Measurements from ENCODE around the gene BRINP3.

BRINP3 gene

DNA sequence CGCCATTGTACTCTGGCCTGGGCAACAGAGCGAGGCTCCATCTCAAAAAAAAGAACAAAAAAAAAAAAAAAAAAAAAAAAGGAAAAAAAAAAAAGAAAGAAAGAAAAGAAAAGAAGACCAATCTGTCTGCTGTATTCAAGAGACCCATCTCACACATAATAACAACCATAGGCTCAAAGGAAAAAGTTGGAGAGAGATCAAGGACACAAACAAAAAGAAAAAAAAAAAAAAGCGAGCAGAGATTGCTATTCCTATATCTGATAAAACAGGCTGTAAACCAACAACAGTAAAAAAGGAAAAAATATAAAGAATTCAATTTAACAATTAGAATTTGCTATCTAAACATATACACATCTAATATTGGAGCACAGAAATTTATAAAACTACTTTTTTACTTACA, 150.4 kb downstream of the BRINP3 start:
- no peak for DNase-seq (ENCODE audit: low read depth in 3 of 3, low spot score in 1 of 3)

DNA sequence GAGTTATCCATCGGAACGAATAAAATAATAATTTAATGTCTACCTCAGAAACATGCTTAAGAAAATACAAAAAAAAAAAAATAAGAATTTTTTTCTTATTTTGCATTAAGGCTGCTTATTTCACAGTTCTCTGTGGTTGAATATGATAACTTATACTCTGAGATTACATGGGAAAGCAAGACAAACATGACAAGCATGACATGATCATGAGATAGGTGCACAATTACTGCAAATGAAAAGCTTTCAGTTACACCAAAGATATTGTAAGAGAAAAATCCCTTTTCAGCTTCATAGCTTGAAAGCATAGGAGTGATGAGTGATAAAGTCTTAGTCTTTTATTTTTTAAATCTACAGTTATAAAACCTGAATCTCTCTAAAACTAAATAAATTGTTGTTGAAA, 154.1 kb downstream of the BRINP3 start:
- no peak for DNase-seq (ENCODE audit: low read depth in 3 of 3, low spot score in 1 of 3)

DNA sequence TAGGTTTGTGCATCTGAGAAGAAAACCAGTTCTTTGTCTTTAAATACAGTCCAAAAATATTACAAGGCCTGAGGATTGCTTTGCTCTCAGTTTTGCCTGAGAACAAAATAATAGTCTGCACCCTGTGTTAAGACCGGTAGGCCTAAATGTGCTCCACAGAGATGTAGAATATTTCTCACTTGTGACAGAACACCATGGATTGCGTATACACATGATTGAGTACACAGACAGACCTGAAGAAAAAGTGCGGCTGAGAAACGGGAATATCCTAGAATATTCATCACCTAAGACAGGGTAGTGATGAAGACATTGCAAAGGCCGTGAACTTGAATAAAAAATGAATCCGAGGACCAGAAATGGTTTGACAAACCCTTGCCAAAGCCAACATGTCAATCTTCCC, 155.4 kb downstream of the BRINP3 start:
- DNase-seq (ENCODE audit: low read depth in 3 of 3, low spot score in 1 of 3), result no peak

DNA sequence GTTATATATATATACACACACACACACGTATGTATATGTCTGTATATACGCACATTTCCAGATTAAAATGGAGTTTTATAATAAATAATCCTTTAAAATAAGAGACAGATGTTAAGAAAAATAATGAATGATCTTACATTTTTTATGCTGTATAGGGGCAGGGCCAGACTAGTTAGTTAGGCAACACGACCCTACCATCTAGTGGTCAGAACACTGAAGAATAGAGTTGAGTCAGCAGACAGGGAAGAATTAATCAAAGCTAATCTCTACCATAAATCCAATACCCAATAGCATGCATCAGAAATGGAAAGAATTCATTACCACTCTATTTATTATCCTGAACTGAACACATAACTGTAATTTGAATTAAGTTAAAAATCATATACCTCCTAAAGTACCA, 156.7 kb downstream of the BRINP3 start:
- DNase-seq (ENCODE audit: low read depth in 3 of 3, low spot score in 1 of 3), result no peak

DNA sequence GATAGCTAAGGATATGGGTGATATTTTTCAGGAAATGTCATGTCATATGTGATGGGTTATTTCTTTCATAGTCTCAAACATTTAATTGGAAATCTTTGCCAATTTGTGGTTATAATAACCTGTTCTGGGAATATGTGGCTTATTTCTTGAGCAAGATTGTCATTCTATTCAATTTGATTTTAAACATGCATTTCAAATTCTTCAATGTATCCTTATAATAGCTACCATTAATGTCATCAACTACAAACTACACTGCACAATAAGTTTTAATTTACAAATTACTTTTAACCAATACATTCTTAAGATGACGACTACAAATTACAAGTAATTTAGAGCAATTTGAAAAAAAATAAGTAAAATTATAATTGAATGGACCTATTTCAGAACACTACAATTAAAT, 164.9 kb downstream of the BRINP3 start:
- DNase-seq (ENCODE audit: low read depth in 3 of 3, low spot score in 1 of 3), result no peak

DNA sequence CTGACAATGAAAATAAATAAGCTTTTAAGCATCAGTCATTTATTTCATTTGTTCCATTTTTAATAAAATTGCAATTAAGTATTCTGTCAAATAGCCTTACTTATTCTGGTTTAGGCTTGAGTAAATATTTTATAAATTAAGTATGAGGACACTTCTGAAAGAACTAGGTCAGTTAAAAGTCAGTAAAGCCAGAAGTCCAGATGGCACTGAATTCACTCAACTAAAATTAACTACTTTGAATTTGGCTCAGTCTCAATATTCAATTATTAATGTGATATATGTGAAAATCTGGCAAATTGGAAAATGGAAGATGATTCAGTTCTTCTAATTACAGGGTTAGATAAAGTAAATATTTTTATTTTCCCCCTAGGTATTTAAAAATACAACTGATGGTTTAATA, 174.2 kb downstream of the BRINP3 start:
- no peak for DNase-seq (ENCODE audit: low read depth in 3 of 3, low spot score in 1 of 3)

DNA sequence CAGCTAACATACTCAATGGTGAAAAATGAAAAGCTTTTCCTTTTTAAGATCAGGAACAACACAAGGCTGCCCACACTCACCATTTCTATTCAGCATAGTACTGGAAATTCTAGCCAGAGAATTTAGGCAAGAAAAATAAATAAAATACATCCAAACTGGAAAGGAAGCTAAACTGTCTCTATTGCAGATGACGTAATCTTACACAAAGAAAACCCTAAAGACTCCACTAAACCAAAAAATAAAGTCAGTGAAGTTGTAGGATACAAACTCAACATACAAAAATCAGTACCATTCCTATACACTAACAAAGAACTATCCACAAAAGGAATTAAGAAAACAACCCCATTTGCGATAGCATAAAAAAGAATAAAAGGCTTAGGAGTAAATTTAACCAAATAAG, 181.2 kb downstream of the BRINP3 start:
- DNase-seq (ENCODE audit: low read depth in 3 of 3, low spot score in 1 of 3), result no peak

DNA sequence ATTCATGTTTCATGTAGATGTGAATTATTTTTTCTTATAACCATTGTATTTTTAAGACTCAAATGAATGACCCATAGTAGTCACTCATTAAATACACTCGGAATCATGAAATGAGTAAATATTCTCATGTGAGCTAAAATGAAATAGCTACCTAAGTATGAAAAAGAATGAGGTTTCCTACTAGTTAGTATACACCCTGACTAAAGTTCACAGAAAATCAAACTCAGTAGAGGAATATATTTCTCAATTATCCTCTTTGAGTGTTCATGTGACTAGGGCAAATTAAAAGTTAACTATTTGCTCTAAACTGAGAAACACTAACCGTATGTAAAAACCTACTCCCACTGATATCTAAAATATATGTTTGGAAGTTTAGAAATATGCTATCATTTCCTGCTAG, 187.8 kb downstream of the BRINP3 start:
- no peak for DNase-seq (ENCODE audit: low read depth in 3 of 3, low spot score in 1 of 3)

DNA sequence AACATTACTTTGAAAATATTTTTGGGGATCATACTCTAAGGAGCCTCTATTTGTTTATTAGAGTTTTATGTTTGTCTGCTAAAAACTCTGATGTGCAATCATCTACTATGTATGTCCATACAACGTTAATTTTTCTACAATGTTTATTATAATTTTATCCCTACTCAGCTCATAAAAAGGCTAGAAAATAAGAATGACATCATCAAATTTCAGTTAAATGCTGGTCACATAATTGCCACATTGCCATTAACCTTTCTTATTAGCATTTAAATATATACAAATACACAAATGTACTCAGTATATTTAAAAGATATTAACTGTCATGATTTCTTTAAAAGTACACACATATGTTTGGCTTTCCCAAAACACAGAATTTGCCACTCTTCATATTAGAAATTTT, 191.6 kb downstream of the BRINP3 start:
- DNase-seq (ENCODE audit: low read depth in 3 of 3, low spot score in 1 of 3), result no peak

DNA sequence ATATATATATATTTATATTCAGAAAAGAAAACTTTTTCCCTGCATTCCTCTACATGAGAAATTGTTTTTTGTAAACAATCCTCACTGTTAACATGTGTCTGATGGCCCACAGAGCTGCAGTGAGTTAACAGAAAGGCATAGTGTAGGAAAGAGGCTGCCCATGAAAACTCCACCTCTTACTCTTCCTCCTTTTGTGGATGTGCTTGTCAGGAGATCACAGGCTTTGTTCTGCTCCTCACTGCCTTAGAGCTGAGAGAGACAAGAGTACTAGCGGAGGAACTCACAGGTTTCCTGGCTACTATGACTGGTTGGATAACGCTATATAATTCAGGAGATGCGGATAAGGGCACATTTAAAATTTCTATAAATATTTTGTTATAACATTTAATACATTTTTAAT, 200.6 kb downstream of the BRINP3 start:
- no peak for DNase-seq (ENCODE audit: low read depth in 3 of 3, low spot score in 1 of 3)

DNA sequence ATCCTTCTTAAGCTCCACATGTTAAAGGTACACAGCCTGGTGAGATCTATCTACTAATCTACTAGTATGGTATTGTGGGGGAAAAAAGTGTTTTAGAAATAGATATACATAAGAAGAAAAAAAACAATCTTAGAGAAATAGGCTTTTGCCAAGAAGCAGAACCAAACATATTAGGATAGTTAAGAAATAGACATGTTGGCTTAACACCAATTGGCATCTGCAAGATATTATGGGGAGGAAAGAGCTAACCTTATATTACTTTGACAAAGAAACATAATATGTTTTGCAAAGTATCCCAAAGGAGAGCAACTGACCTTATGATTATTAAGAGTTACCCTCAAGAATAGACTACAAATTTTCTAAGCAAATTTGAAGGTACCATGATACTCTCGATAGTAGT, 202.9 kb downstream of the BRINP3 start:
- no peak for DNase-seq (ENCODE audit: low read depth in 3 of 3, low spot score in 1 of 3)

DNA sequence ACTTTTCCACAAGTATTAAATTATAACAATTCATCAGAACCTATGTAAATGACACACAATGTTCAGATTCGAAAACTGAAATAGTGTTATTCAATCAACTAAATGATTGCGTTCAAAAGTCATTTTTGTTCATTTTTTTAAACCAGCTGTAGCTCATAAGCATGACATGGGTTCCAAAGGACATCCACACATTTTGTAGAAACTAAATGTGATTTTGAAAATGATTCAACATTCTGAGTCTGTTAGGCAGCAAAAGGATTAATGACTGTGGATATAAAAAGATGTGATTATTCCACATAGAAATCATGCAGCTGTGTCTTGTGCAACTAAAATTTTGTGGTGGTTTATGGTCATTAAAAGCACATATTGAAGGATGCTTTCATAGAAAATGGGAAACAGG, 204.5 kb downstream of the BRINP3 start:
- no peak for DNase-seq (ENCODE audit: low read depth in 3 of 3, low spot score in 1 of 3)

DNA sequence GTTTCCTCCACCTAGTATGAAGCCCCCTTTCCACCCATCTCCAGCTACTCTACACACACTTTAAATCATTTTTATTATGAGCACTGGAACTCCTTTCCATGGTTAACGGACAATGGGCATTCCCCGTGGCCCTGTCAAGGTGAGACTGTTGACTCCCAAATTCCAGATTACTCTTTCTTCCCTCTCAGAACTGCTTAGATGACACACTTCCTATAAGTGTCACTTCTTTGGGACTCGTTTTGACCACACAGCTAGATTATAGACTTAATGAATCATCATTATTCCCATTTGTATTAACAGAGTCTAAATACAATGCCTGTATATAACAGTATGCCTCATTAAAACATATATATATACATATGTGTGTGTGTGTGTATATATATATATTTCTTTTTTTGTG, 215.1 kb downstream of the BRINP3 start:
- DNase-seq (ENCODE audit: low read depth in 3 of 3, low spot score in 1 of 3), result no peak

DNA sequence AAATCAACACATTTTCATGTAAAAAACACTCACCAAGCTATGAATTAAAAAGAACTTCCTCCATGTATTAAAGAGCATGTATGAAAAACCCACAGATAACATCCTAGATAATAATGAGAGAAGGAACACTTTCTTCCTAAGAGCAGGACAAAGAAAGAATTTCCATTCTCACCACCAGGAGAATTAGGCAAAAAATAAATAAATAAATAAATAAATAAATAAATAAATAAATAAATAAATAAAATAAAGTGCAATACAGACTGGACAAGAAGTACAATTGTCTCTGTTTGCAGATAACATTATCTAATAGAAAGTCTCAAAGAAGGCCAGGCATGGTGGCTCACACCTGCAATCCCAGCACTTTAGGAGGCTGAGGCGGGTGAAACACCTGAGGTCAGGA, 218.2 kb downstream of the BRINP3 start:
- no peak for DNase-seq (ENCODE audit: low read depth in 3 of 3, low spot score in 1 of 3)

DNA sequence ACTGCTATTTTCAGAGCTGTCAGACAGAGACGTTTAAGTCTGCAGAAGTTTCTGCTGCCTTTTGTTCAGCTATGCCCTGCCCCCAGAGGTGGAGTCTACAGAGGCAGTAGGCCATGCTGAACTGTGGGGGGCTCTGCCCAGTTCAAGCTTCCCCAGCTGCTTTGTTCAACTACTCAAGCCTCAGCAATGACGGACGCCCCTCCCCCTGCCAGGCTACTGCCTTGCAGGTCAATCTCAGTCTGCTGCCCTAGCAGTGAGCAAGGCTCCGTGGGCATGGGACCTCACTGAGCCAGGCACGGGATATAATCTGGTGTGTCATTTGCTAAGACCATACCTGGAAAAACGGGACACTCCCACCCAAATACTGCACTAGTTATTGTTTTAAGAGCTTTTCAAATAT, 219.7 kb downstream of the BRINP3 start:
- DNase-seq (ENCODE audit: low read depth in 3 of 3, low spot score in 1 of 3), result no peak

DNA sequence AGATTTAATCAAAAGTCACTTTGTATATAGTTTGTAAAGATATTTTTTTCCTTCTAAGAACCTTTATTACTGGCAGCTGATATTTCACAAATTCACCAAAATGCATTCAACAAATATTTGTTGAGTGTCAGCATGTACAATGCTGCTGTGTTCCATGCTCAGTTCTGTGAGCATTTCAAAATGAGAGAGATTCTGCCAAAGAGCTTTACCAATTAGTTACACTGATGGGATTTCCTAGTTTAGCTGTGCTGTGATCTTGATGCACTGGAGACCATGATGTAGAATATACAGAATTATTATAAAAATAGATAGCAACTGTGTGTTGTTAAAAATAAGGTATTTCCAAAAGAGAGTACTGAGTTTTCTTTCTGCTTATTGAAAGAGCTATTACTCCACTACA, 225.6 kb downstream of the BRINP3 start:
- no peak for DNase-seq (ENCODE audit: low read depth in 3 of 3, low spot score in 1 of 3)

DNA sequence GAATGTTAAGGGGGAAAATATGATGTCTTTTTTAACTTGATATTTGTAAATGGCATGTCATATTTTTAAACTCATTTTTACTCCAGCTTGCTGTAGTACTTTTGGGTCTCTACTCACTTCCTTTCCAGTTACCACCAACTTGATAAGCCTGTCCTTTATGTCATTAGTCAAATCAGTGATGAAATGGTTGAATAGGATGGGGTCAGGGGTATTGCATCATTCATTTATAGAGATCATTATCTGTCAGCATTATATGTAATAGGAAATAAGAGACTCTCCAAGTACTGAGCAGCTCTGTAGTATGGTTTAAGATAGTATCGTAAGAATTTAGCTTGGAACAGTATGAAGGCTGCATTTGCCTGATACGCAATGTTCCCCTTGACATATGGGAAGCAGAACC, 227.3 kb downstream of the BRINP3 start:
- DNase-seq (ENCODE audit: low read depth in 3 of 3, low spot score in 1 of 3), result no peak

DNA sequence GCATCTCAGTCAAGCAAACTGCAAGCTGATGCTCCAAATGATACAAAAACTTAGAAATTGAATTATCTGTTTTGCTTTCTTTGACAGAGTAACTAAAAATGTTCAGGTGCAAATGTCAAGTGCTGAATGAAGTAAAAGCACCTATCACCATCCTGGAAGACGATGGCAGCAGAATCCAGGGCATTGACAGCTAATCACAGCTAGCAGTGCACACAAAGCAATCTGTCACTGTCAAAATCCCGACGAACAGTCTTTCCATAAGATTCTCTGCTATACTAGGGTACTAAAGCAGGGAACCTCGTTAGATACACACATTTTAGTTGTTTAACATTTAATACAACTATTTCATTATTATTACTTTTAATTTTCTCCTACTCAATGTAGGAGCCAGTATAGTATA, 233.3 kb downstream of the BRINP3 start:
- no peak for DNase-seq (ENCODE audit: low read depth in 3 of 3, low spot score in 1 of 3)

DNA sequence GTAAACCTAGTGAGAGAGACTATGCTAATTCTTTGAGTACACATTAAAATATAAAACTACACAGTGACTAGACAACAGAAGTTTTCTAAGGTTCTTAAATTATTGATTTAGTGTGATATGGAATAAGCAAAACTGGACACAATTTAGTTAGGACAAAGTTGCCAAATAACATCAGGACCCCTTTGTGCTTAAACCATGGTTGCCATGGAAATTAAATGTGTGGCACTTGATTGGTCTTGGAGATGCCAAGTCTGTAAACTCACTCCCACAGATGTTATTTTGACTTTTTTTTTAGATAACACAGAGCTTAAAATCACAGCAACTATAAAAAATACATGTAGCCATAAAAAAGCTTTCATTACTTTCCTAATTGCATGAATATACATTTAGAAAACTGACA, 234.6 kb downstream of the BRINP3 start:
- DNase-seq (ENCODE audit: low read depth in 3 of 3, low spot score in 1 of 3), result no peak

DNA sequence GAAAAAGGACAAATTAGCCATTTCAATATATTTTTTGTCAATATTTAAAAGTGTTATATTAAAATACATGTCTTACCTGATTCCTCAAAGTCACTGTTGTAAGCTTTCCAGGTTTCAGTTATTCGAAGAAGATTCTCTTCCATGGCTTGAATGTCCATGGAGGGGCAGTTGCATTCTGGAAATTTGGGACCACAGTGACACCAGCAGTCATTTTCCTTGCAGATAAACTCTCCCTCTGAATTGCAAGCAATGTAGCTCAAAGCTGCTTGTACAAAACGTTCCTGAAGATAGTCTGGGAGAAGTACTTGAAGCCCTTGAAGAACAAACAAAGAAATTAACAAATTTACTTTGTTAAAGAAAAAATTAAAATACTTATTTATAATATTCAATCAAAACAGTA, 251.7 kb downstream of the BRINP3 start:
- no peak for DNase-seq (ENCODE audit: low read depth in 3 of 3, low spot score in 1 of 3)

DNA sequence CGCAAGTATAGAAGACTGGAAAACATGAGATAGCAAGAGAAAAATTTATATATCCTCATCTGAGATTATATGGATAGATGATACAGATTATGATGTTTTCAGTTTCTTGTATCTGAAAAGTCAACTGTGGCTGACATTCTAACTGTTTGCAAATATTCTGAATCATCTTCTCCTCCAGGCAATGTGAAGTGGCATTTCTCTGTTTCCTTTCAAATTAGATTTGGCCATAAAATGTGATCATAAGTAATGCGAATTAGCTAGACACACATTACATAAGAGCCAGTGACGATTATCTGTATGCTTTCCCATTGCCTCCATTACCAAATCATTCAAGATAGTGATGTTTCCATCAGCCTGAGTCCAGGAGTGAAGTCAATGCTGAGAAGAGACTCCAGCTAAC, 265.2 kb downstream of the BRINP3 start:
- DNase-seq (ENCODE audit: low read depth in 3 of 3, low spot score in 1 of 3), result no peak

DNA sequence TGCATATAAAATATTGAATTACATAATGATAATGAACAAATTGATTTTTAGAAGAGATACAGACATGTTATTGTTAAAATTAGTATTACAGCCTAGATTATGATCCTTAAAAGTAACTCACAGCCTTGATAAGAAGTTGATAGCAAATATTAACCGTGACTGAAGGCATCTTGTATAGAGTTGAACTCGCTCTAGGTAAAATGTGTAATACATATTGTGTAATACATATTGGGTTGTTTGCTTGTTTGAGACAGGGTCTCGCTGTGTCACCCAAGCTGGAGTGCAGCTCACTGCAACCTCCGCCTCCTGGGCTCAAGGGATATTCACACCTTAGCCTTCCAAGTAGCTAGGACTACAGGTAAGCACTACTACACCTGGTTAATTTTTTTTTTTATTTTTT, 269.9 kb downstream of the BRINP3 start:
- DNase-seq (ENCODE audit: low read depth in 3 of 3, low spot score in 1 of 3), result no peak

DNA sequence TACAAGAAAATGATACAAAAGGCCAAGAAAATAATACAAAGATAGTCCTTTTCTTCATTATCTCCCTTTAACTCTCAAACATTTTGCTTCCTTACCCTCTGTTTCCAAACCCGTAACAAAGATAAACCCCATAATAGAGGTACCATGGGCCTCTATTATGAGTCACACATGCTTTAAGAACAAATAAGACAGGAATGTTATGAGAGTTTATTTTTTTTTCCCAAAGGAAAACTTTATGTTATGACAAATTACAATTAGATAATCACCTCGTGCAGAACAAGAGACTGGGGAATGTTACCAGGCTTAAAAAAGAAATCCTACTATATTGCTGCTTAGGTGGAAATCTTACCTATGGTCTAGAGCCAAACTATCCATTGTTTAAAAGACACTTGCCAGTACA, 272.0 kb downstream of the BRINP3 start:
- no peak for DNase-seq (ENCODE audit: low read depth in 3 of 3, low spot score in 1 of 3)

DNA sequence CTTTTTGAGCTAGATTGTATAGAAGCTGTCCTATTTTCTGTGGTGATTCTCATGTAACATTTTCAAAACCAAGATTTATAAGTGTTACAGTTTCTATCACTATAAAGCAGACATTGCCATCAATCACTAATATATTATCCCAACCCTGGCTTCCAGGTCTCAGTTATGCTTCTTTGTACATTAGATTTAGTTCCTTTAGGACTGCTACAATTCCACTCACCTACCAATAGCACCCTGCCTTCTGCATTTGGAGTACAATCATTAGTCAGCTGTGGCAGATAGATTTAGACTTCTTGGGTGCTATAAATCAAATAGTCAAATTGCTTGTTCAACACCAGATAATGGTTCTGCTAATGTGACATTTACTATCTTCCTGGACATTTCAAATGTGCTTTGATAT, 281.6 kb downstream of the BRINP3 start:
- no peak for DNase-seq (ENCODE audit: low read depth in 3 of 3, low spot score in 1 of 3)

Measured in stimulated activated CD4-positive, alpha-beta T cell treated with anti-CD3 and anti-CD28 coated beads, TNF-alpha, amount 100 ng/mL, for 1 hour (primary cell).